Keratinocyte (primary cell): Measurements from ENCODE around the gene YWHAH. TPM values are rescaled to one million over a fixed set of nuclear protein-coding genes. Genes with fewer than 3 reads are reported as not detected.

ENCODE experiments used
- DNase-seq: peaks from one replicate; pipeline ENCODE4 v3.0.0-alpha.2; 2011; ENCODE audit warnings: low read depth, missing footprints, low spot score
- FAIRE-seq: peaks from 2 replicates; lab custom pipeline; 2011; peaks lifted over from hg19 to GRCh38; lab: Jason Lieb, UNC
- H2AFZ ChIP-seq: 2 replicates; pipeline ENCODE4 v1.6.0; 2012; ENCODE audit warnings: low read length, control low read depth, inconsistent platforms; ENCODE audit not compliant: control insufficient read depth
- H3K27ac ChIP-seq: 2 replicates; pipeline ENCODE4 v1.5.1; 2011; ENCODE audit warnings: low read length; ENCODE audit not compliant: control insufficient read depth, insufficient read depth
- H3K27me3 ChIP-seq: 3 replicates; pipeline ENCODE4 v1.6.0; 2011; ENCODE audit warnings: low read length; ENCODE audit not compliant: control insufficient read depth, insufficient read depth; ENCODE audit errors: extremely low read depth
- H3K36me3 ChIP-seq, 2 experiments: 2 replicates in 1 of 2; 3 replicates in 1 of 2; pipeline ENCODE4 v1.5.1; 2011; ENCODE audit warnings: low read length in 2 of 2, mild to moderate bottlenecking in 1 of 2; ENCODE audit not compliant: control insufficient read depth in 2 of 2, insufficient read depth in 2 of 2; ENCODE audit errors: extremely low read depth in 1 of 2
- H3K4me1 ChIP-seq: 3 replicates; pipeline ENCODE4 v1.5.1; 2011; ENCODE audit warnings: low read length; ENCODE audit not compliant: control insufficient read depth, insufficient read depth; ENCODE audit errors: extremely low read depth
- H3K4me2 ChIP-seq: 3 replicates; pipeline ENCODE4 v1.6.0; 2011; ENCODE audit warnings: low read depth, low read length; ENCODE audit not compliant: control insufficient read depth, insufficient read depth; ENCODE audit errors: extremely low read depth
- H3K4me3 ChIP-seq, 3 experiments: fragments of 200-600 bp in 1 of 3; sonication (generic) in 1 of 3; 2 replicates in 2 of 3; 3 replicates in 1 of 3; pipeline ENCODE4 v1.5.1; 2011 to 2016; ENCODE audit warnings: low read length in 3 of 3, mild to moderate bottlenecking in 3 of 3, control low read depth in 2 of 3, inconsistent platforms in 1 of 3, low read depth in 1 of 3, mixed read lengths in 1 of 3, mixed run types in 1 of 3, moderate library complexity in 1 of 3; ENCODE audit not compliant: control insufficient read depth in 2 of 3, insufficient read depth in 2 of 3; ENCODE audit errors: extremely low read depth in 1 of 3
- H3K79me2 ChIP-seq: 2 replicates; pipeline ENCODE4 v1.6.0; 2012; ENCODE audit warnings: low read length; ENCODE audit not compliant: control insufficient read depth, insufficient read depth
- H3K9ac ChIP-seq: 3 replicates; pipeline ENCODE4 v1.6.0; 2011; ENCODE audit warnings: low read length; ENCODE audit not compliant: control insufficient read depth, insufficient read depth; ENCODE audit errors: extremely low read depth
- H3K9me1 ChIP-seq: 3 replicates; pipeline ENCODE4 v1.6.0; 2011; ENCODE audit warnings: low read length; ENCODE audit not compliant: control insufficient read depth, insufficient read depth; ENCODE audit errors: extremely low read depth
- H3K9me3 ChIP-seq: 2 replicates; pipeline ENCODE4 v1.5.1; 2012; ENCODE audit warnings: low read depth, low read length; ENCODE audit not compliant: control insufficient read depth
- H4K20me1 ChIP-seq: 3 replicates; pipeline ENCODE4 v1.6.0; 2011; ENCODE audit warnings: low read length; ENCODE audit not compliant: control insufficient read depth, insufficient read depth; ENCODE audit errors: extremely low read depth
- EZH2 ChIP-seq: IDR thresholded peaks from one replicate; pipeline ENCODE4 v1.6.1; 2012; ENCODE audit warnings: inconsistent platforms, mild to moderate bottlenecking, low read length, moderate library complexity
- dilution Hi-C: fragments of 300-500 bp; cut with MboI; formaldehyde crosslinking; loops from one replicate; pipeline ENCODE4 v1.7.0; 2020; ENCODE audit warnings: low sequenced_read_pairs; ENCODE audit not compliant: extremely low pct_ligation_motif_present
- polyA plus RNA-seq, 5 experiments: library from polyadenylated mRNA; depleted of rRNA in 3 of 5; stranded (reverse) in 3 of 5; stranded (forward) in 1 of 5; unstranded in 1 of 5; fragments of >200 nt; gene quantifications; 1 replicate in 1 of 5; 2 replicates in 3 of 5; 3 replicates in 1 of 5; pipeline versions ENCODE4 v1.2.1 to v1.2.3, GENCODE V29; 2011 to 2012; ENCODE audit warnings: missing spikeins in 2 of 5, low read depth in 1 of 5, low replicate concordance in 1 of 5
- TF ChIP-seq, protein P1 (sequence below), 3 experiments: IDR thresholded peaks in 1 of 3; conservative IDR thresholded peaks in 1 of 3; optimal IDR thresholded peaks in 1 of 3; 2 replicates in 2 of 3; 3 replicates in 1 of 3; pipeline versions ENCODE3 to v1.5.1; 2011; ENCODE audit warnings: low read length in 3 of 3, mild to moderate bottlenecking in 3 of 3, moderate library complexity in 2 of 3, control low read depth in 1 of 3, inconsistent platforms in 1 of 3; ENCODE audit not compliant: insufficient read depth in 2 of 3; ENCODE audit errors: extremely low read depth in 1 of 3

Gene YWHAH
- polyA plus RNA-seq, 1 donor (not counting 4 experiments of a cell fraction or from before 2014, with no cell fraction given), result 108 TPM

GRCh38 chr22:31948002-31948401, 3.7 kb downstream of the YWHAH start:
- no peak for TF ChIP-seq EZH2
- TF ChIP-seq, protein P1, sequence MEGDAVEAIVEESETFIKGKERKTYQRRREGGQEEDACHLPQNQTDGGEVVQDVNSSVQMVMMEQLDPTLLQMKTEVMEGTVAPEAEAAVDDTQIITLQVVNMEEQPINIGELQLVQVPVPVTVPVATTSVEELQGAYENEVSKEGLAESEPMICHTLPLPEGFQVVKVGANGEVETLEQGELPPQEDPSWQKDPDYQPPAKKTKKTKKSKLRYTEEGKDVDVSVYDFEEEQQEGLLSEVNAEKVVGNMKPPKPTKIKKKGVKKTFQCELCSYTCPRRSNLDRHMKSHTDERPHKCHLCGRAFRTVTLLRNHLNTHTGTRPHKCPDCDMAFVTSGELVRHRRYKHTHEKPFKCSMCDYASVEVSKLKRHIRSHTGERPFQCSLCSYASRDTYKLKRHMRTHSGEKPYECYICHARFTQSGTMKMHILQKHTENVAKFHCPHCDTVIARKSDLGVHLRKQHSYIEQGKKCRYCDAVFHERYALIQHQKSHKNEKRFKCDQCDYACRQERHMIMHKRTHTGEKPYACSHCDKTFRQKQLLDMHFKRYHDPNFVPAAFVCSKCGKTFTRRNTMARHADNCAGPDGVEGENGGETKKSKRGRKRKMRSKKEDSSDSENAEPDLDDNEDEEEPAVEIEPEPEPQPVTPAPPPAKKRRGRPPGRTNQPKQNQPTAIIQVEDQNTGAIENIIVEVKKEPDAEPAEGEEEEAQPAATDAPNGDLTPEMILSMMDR (optimal IDR thresholded peaks at IDR 0.05 in 1 of 3, IDR thresholded peaks at IDR 0.05 in 1 of 3, conservative IDR thresholded peaks at IDR 0.05 in 1 of 3; ENCODE audit: extremely low read depth in 1 of 3, insufficient read depth in 2 of 3, low read length in 3 of 3), result no peak
- no peak overlapping the region for H3K27ac ChIP-seq
- no peak overlapping the region for H3K9ac ChIP-seq
- no peaks in the 10 kb centered on the region for H3K27me3 ChIP-seq
- peaks cover 82% of the 10 kb centered on the region for H3K79me2 ChIP-seq
- no peaks in the 10 kb centered on the region for H3K9me3 ChIP-seq
- no peak overlapping the region for H3K4me3 ChIP-seq
- H2AFZ ChIP-seq, result no peak overlapping the region
- FAIRE-seq, result no peak
- peaks cover 51% of the 10 kb centered on the region for H3K4me1 ChIP-seq
- dilution Hi-C loops, result no loop called here
- peaks cover 16 to 38% of the 10 kb centered on the region in 2 experiments for H3K36me3 ChIP-seq
- H3K9me1 ChIP-seq, result no peaks in the 10 kb centered on the region
- no peak for DNase-seq
- no peak overlapping the region for H3K4me2 ChIP-seq
- H4K20me1 ChIP-seq, result peaks cover 20% of the 10 kb centered on the region

DNA sequence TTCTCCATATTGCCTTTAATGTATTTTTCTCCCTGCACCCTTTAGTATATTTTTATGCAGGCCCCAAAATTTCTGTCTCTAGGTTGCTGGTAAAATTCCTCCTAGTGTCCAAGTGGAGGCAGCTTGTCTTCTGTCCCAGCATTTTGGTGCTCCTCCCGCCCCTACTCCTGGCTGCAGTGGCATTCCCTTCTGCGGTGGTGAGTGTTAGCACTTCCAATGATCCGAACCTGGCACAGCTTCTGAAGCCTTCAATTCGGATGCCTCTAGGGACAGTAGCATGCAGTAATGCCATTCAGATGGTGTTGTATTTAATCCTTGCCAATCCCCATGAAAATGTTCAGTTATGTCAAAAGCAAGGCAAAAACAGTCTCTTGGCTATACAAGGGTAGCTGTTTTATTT, 5.9 kb downstream of the YWHAH start:
- Histone ChIP-seq H3K4me2 (no peak overlapping the region), H3K4me3 (no peak overlapping the region), H4K20me1 (peaks cover 33% of the 10 kb centered on the region), H3K9me1 (peaks cover 2% of the 10 kb centered on the region), H3K27ac (peak overlapping the region; percentile 27), H3K4me1 (peaks cover 57% of the 10 kb centered on the region), H3K79me2 (peaks cover 96% of the 10 kb centered on the region), H3K36me3 (peaks cover 19 to 48% of the 10 kb centered on the region in 2 experiments), H3K27me3 (no peaks in the 10 kb centered on the region), H3K9me3 (no peaks in the 10 kb centered on the region), H3K9ac (no peak overlapping the region), H2AFZ (no peak overlapping the region)
- no peak for DNase-seq
- no peak for FAIRE-seq
- no peak for TF ChIP-seq EZH2
- TF ChIP-seq, protein P1 (optimal IDR thresholded peaks at IDR 0.05 in 1 of 3, IDR thresholded peaks at IDR 0.05 in 1 of 3, conservative IDR thresholded peaks at IDR 0.05 in 1 of 3; ENCODE audit: extremely low read depth in 1 of 3, insufficient read depth in 2 of 3, low read length in 3 of 3), result no peak
- dilution Hi-C loops, result no loop called here
